Skeletal muscle cell (primary cell): ENCODE measurements around the gene DEPDC5.
A peak's percentile ranks its signal among the peaks of the same experiment; 100 is the strongest.

Experiments
- DNase-seq: peaks from one replicate; pipeline ENCODE4 v3.0.0-alpha.2; 2010; ENCODE audit warnings: low read depth
- H3K4me3 ChIP-seq: 2 replicates; pipeline ENCODE4 v1.5.1; 2011; ENCODE audit warnings: low read depth, mild to moderate bottlenecking, control low read depth, low read length, moderate library complexity

DEPDC5 gene

GRCh38 chr22:31909977-31910376, 156.2 kb downstream of the DEPDC5 start:
- no peak for DNase-seq
- no peak overlapping the region for H3K4me3 ChIP-seq

- no peak overlapping the region for H3K4me3 ChIP-seq
- DNase-seq = no peak
Measured at GRCh38 chr22:31911565-31912406, 158.0 kb downstream of the DEPDC5 start.

GRCh38 chr22:31912407-31912743, 158.6 kb downstream of the DEPDC5 start:
- no peak for DNase-seq
- H3K4me3 ChIP-seq = no peak overlapping the region

- no peak for DNase-seq
- H3K4me3 ChIP-seq = no peak overlapping the region
Measured at GRCh38 chr22:31915586-31915985, 161.8 kb downstream of the DEPDC5 start.

- DNase-seq = no peak
- H3K4me3 ChIP-seq = no peak overlapping the region
Measured at GRCh38 chr22:31917227-31917921, 163.6 kb downstream of the DEPDC5 start.

- no peak overlapping the region for H3K4me3 ChIP-seq
- no peak for DNase-seq
Measured at GRCh38 chr22:31919730-31920129, 165.9 kb downstream of the DEPDC5 start.

- no peak overlapping the region for H3K4me3 ChIP-seq
- no peak for DNase-seq
Measured at GRCh38 chr22:31920306-31920705, 166.5 kb downstream of the DEPDC5 start.

- no peak overlapping the region for H3K4me3 ChIP-seq
- no peak for DNase-seq
Measured at GRCh38 chr22:31921106-31921505, 167.3 kb downstream of the DEPDC5 start.

GRCh38 chr22:31922534-31922933, 168.7 kb downstream of the DEPDC5 start:
- no peak overlapping the region for H3K4me3 ChIP-seq
- no peak for DNase-seq

GRCh38 chr22:31923136-31923535, 169.3 kb downstream of the DEPDC5 start:
- no peak for DNase-seq

GRCh38 chr22:31923747-31924146, 169.9 kb downstream of the DEPDC5 start:
- no peak for DNase-seq
- no peak overlapping the region for H3K4me3 ChIP-seq

More at GRCh38 chr22:31923136-31923535, 169.3 kb downstream of the DEPDC5 start:
- H3K4me3 ChIP-seq = no peak overlapping the region

GRCh38 chr22:31925056-31925455, 171.2 kb downstream of the DEPDC5 start:
- no peak overlapping the region for H3K4me3 ChIP-seq
- no peak for DNase-seq

- H3K4me3 ChIP-seq = no peak overlapping the region
- DNase-seq = no peak
Measured at GRCh38 chr22:31926024-31926423, 172.2 kb downstream of the DEPDC5 start.

GRCh38 chr22:31926969-31927368, 173.2 kb downstream of the DEPDC5 start:
- no peak overlapping the region for H3K4me3 ChIP-seq
- no peak for DNase-seq

GRCh38 chr22:31927562-31927961, 173.7 kb downstream of the DEPDC5 start:
- DNase-seq = no peak
- H3K4me3 ChIP-seq = no peak overlapping the region

GRCh38 chr22:31929167-31929930, 175.5 kb downstream of the DEPDC5 start:
- peak; percentile 13 for DNase-seq
- H3K4me3 ChIP-seq = no peak overlapping the region

- DNase-seq = no peak
Measured at GRCh38 chr22:31932863-31933262, 179.0 kb downstream of the DEPDC5 start.

GRCh38 chr22:31933406-31933805, 179.6 kb downstream of the DEPDC5 start:
- no peak overlapping the region for H3K4me3 ChIP-seq
- no peak for DNase-seq

More at GRCh38 chr22:31932863-31933262, 179.0 kb downstream of the DEPDC5 start:
- H3K4me3 ChIP-seq = no peak overlapping the region

- no peak overlapping the region for H3K4me3 ChIP-seq
- no peak for DNase-seq
Measured at GRCh38 chr22:31933816-31934482, 180.1 kb downstream of the DEPDC5 start.
